GM21423 (cell line): ENCODE measurements around the gene TMEM235.
"Not testable (repeated sequence)": the region's sequence is repeated elsewhere in the genome, so short reads cannot be mapped to it uniquely, and the experiment has no call there.

Experiments
- ATAC-seq: cut with Tn5 transposase; IDR thresholded peaks from one replicate; pipeline ENCODE4 v1.9.1; 2021; ENCODE audit warnings: mild to moderate bottlenecking, moderate library complexity; ENCODE audit not compliant: unreplicated experiment

Gene TMEM235

DNA sequence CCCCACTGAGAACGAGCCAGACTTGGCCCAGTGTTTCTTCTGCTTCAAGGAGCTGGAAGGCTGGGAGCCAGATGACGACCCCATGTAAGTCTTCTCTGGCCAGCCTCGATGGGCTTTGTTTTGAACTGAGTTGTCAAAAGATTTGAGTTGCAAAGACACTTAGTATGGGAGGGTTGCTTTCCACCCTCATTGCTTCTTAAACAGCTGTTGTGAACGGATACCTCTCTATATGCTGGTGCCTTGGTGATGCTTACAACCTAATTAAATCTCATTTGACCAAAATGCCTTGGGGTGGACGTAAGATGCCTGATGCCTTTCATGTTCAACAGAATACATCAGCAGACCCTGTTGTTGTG lies 16.7 kb upstream of the TMEM235 start:
- no peak for ATAC-seq

DNA sequence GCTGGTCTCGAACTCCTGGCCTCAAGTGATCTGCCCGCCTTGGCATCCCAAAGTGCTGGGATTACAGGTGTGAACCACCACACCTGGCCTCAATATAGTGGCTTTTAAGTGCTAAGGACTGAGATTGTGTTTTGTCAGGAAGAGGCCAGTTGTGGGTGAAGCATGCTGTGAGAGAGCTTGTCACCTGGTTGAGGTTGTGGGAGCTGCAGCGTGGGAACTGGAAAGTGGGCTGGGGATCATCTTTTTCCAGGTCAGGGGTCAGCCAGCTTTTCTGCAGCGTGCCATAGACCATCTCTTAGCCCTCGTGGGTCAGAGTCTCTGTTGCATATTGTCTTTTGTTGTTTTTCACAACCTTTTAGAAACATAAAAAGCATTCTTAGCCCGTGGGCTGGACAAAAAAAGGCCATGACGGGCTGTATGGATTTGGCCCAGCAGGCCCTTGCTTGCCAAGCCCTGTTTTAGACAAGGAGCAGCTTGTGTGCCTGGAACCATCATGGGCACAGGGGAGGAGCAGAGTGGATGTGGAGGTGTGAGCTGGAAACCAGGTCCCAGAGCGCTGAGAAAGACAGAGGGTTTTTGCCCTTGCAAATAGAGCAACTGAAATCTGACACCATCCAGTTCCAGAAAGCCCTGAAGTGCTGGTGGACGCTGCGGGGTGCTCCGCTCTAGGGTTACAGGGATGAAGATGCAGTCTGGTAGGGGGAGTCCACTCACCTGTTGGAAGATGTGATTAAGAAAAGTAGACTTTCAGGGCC lies 11.9 kb upstream of the TMEM235 start:
- ATAC-seq = no peak

- ATAC-seq = no peak
Measured at GRCh38 chr17:78223061-78223460, 8.4 kb upstream of the TMEM235 start.

- no peak for ATAC-seq
Measured at GRCh38 chr17:78223765-78224164, 7.7 kb upstream of the TMEM235 start.

DNA sequence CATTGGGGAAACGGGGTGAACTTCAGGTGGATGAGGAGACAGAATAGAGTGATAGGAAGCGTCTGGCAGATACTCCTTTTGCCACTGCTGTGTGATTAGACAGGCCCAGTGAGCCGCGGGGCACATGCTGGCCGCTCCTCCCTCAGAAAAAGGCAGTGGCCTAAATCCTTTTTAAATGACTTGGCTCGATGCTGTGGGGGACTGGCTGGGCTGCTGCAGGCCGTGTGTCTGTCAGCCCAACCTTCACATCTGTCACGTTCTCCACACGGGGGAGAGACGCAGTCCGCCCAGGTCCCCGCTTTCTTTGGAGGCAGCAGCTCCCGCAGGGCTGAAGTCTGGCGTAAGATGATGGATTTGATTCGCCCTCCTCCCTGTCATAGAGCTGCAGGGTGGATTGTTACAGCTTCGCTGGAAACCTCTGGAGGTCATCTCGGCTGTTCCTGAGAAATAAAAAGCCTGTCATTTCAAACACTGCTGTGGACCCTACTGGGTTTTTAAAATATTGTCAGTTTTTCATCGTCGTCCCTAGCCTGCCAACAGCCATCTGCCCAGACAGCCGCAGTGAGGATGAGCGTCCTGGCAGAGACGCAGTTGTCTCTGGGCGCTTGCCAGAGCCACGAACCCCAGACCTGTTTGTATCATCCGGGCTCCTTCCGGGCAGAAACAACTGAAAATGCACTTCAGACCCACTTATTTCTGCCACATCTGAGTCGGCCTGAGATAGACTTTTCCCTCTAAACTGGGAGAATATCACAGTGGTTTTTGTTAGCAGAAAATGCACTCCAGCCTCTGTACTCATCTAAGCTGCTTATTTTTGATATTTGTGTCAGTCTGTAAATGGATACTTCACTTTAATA lies 7.0 kb upstream of the TMEM235 start:
- ATAC-seq = no peak

- no peak for ATAC-seq
Measured at GRCh38 chr17:78225088-78225865, 6.2 kb upstream of the TMEM235 start.

DNA sequence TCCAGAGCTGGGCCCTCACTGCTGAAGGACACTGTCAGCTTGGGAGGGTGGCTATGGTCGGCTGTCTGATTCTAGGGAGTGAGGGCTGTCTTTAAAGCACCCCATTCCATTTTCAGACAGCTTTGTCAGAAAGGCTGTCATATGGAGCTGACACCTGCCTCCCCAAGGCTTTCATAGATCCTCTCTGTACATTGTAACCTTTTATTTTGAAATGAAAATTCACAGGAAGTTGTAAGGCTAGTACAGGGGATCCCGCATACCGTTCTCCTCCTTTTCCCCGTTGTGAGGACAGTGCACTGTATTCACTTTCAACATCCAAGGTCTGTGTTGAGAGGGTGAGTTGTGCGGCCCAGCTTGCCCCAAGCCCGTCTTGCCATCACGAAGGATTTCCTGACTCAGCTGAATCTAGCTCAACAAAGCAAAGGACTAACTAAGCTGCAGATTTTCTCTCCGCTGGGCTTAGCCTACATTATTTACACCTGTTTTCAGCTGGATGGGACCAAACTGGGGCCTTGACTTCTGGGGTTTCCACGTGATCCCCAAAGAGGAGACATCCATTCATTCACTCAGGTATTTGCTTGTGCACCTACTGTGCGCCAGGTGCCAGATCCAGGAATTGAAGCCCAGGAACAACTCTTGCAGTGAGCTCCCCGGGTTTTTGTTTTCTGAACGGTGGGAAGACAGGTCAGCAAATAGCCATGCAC lies 5.2 kb upstream of the TMEM235 start:
- no peak for ATAC-seq

- ATAC-seq = no peak
Measured at GRCh38 chr17:78226759-78227454, 4.5 kb upstream of the TMEM235 start.

DNA sequence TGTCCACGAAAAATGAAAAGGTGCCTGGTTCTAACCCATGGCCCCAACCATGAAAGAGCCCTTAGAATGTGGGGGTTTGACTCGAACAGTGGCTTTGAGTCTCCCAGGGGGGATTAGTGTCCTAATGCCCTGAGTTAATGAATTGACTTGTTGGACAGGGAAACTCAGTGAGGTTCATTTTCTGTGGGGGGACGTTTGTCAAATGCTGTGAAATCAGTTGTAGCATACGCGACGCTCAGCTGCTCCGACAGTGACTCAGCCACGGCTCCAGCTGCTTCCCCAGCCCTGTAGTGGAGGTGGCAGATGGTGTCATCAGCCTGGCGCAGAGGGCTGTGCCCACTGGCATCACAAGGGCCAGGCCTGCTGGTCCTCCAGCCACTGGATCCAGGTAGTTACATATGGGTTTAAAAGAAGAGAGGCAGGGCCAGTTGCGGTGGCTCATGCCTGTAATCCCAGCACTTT lies 3.9 kb upstream of the TMEM235 start:
- no peak for ATAC-seq

GRCh38 chr17:78228176-78228575 lies 3.3 kb upstream of the TMEM235 start:
- ATAC-seq = no peak

DNA sequence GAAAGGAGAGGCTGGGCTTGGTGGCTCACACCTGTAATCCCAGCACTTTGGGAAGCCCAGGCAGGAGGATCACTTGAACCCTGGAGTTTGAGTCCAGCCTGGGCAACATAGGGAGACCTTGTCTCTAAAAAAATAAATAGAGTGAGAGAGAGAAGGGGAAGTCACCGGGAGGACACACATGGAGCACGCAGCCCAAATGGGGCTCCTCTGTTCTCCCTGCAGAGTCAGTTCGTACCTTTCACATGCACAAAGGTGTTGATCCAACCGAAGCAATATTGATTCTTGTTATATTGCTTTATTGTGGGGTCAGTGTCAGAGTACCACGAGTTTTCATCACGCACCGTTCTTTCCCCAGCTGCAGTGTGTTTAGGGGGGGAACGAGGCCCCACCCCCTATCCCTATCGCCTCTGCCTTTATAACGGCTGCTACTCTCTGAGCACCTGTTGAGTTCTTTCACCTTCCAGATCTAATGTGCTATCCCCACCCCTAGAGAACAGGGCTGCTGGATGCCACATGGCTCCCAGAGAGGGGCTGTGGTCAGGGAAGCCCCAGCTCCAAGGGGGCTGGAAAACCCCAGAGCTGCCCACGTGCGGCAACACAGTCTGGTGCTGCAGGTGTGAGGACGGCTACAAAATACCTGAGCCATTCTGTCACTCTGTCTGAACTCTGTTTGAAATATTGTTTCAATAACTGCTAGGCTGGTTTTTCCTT lies 1.0 kb upstream of the TMEM235 start:
- ATAC-seq = no peak

DNA sequence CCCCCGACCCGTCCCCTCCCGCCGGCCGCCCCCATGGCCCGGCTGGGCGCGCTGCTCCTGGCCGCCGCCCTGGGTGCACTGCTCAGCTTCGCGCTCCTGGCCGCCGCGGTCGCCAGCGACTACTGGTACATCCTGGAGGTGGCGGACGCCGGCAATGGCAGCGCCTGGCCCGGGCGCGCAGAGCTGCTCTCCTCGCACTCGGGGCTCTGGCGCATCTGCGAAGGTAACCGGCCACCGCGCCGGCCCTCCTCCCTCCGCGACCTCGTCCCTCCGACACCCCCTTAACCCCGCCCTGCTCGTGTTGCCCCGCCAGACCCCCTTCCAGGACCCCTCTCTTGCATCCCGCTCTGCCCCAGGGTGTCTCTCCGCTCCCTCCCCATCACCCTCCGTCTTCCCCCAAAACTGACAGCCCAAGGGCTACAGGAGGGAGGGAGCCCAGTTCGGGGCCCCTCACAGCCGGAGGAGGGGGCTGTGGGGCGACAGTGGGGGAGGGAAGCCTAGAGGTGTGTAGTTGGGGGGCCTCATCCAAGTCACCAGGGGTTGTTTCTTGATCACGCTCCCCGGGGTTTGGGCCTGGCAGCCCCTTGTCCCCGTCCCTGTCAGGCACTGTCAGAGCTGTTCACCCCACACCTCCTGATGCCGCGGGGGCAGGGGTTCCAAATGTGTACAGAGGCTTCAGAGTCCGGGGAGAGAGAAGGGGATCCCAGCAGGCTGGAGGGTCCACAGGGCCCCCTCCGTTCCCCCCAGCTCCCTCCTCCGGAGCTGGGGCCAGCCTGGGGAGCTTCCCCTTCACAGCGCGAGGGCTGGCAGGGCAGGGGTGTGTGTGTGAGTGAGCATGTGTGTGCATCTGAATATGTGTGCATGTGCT lies 794 bp downstream of the TMEM235 start:
- ATAC-seq = no peak

- no peak for ATAC-seq
Measured at GRCh38 chr17:78232859-78233173, 1.4 kb downstream of the TMEM235 start.

DNA sequence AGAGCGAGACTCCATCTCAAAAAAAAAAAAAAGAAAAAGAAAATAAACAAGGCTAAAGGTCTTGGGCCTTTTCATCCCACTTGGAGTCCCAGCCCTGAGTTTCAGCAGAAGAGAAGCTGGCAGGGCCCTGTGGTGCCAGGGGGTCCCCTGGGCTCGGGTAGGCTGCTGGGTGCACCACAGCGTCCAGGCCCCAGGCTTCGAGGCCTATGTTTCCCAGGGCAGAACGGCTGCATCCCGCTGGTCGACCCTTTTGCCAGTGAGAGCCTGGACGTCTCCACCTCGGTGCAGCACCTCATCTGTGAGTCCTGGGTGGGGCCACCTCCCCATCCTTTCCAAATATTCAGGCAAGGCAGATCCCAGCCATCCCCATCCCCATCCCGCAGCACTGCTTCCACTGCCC lies 2.2 kb downstream of the TMEM235 start:
- ATAC-seq = no peak

- no peak for ATAC-seq
Measured at GRCh38 chr17:78234261-78234865, 2.9 kb downstream of the TMEM235 start.

DNA sequence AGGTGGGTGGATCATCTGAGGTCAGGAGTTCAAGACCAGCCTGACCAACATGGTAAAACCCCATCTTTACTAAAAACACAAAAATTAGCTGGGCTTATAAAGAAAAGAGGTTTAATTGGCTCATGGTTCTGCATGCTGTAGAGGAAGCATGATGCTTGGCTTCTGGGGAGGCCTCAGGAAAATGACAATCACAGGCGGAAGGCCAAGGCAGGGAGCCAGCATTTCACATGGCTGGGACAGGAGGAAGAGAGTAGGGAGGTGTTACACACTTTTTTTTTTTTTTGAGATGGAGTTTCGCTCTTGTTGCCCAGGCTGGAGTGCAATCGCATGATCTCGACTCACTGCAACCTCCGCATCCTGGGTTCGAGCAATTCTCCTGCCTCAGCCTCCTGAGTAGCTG lies 3.6 kb downstream of the TMEM235 start:
- ATAC-seq = not testable (repeated sequence)

GRCh38 chr17:78235885-78236284 lies 4.5 kb downstream of the TMEM235 start:
- ATAC-seq = no peak

GRCh38 chr17:78236362-78237127 lies 5.1 kb downstream of the TMEM235 start:
- ATAC-seq = no peak
